Endothelial cell of umbilical vein (primary cell): ENCODE measurements around the gene NHS.

Source experiments
- EZH2 ChIP-seq: IDR thresholded peaks from 2 replicates; pipeline ENCODE4 v1.6.1; 2012; ENCODE audit warnings: borderline replicate concordance, low read depth, mild to moderate bottlenecking, moderate library complexity, low read length, inconsistent platforms; ENCODE audit not compliant: severe bottlenecking
- FOS ChIP-seq: IDR thresholded peaks from 2 replicates; pipeline ENCODE4 v1.6.1; 2011; ENCODE audit warnings: mild to moderate bottlenecking, low read length, moderate library complexity, borderline replicate concordance; ENCODE audit not compliant: insufficient read depth
- GATA2 ChIP-seq: IDR thresholded peaks from 2 replicates; pipeline ENCODE4 v1.7.0; 2011; ENCODE audit warnings: low read depth, mild to moderate bottlenecking, moderate library complexity, mixed read lengths, low read length; ENCODE audit not compliant: insufficient read length, insufficient read depth
- JUN ChIP-seq: IDR thresholded peaks from 2 replicates; pipeline ENCODE4 v1.6.1; 2011; ENCODE audit warnings: borderline replicate concordance, low read depth; ENCODE audit not compliant: insufficient read length, insufficient read depth
- MAX ChIP-seq: IDR thresholded peaks from 2 replicates; pipeline ENCODE4 v1.6.1; 2011; ENCODE audit not compliant: insufficient read depth, insufficient read length
- MYC ChIP-seq: IDR thresholded peaks from one replicate; pipeline ENCODE4 v1.6.1; 2011; ENCODE audit warnings: mild to moderate bottlenecking, low read depth, low read length
- POLR2A ChIP-seq: IDR thresholded peaks from 2 replicates; pipeline ENCODE4 v1.6.1; 2012; ENCODE audit warnings: low read depth, mild to moderate bottlenecking, control low read depth, low read length
- POLR2AphosphoS5 ChIP-seq: IDR thresholded peaks from 2 replicates; pipeline ENCODE4 v1.6.1; 2012; ENCODE audit warnings: low read depth, mild to moderate bottlenecking, control low read depth, low read length, moderate library complexity; ENCODE audit not compliant: insufficient read depth
- TF ChIP-seq, protein P1 (sequence below), 2 donors: IDR thresholded peaks; 1 replicate in 1 of 2; 2 replicates in 1 of 2; pipeline ENCODE4 v1.5.1; 2011; ENCODE audit warnings: low read length in 2 of 2, mild to moderate bottlenecking in 2 of 2, moderate library complexity in 2 of 2, control low read depth in 1 of 2, inconsistent platforms in 1 of 2, low read depth in 1 of 2; ENCODE audit not compliant: insufficient read depth in 1 of 2; ENCODE audit errors: extremely low read depth in 1 of 2

- TF ChIP-seq JUN (no peak), MAX (no peak), POLR2AphosphoS5 (no peak), MYC (no peak), EZH2 (no peak), POLR2A (no peak), GATA2 (no peak), FOS (no peak)
- TF ChIP-seq, protein P1, sequence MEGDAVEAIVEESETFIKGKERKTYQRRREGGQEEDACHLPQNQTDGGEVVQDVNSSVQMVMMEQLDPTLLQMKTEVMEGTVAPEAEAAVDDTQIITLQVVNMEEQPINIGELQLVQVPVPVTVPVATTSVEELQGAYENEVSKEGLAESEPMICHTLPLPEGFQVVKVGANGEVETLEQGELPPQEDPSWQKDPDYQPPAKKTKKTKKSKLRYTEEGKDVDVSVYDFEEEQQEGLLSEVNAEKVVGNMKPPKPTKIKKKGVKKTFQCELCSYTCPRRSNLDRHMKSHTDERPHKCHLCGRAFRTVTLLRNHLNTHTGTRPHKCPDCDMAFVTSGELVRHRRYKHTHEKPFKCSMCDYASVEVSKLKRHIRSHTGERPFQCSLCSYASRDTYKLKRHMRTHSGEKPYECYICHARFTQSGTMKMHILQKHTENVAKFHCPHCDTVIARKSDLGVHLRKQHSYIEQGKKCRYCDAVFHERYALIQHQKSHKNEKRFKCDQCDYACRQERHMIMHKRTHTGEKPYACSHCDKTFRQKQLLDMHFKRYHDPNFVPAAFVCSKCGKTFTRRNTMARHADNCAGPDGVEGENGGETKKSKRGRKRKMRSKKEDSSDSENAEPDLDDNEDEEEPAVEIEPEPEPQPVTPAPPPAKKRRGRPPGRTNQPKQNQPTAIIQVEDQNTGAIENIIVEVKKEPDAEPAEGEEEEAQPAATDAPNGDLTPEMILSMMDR (IDR thresholded peaks at IDR 0.05; ENCODE audit: extremely low read depth in 1 of 2, insufficient read depth in 1 of 2, low read depth in 1 of 2, low read length in 2 of 2): no peak
Measured at GRCh38 chrX:17670874-17671273, 295.9 kb downstream of the NHS start.
